Measurements from ENCODE around the gene NOL12.
A peak's percentile ranks its signal among the peaks of the same experiment; 100 is the strongest.
"Not testable (repeated sequence)": the region's sequence is repeated elsewhere in the genome, so short reads cannot be mapped to it uniquely, and the experiment has no call there.

Gene NOL12

GRCh38 chr22:37686002-37686982, at the start of gene NOL12:
TSS of gene NOL12 (plus strand) at chr22:37686343. CDS start at chr22:37686393, 50 bp downstream.
- peak; percentile 43 to 57 for DNase-seq (ENCODE audit: low read depth in 2 of 2)

- DNase-seq (ENCODE audit: low read depth in 2 of 2): no peak
These were observed 49.2 kb upstream of the NOL12 start for GRCh38 chr22:37636949-37637273.

- no peak for DNase-seq (ENCODE audit: low read depth in 2 of 2)
These were observed 47.6 kb upstream of the NOL12 start for GRCh38 chr22:37638391-37639069.

GRCh38 chr22:37639070-37639760, 46.9 kb upstream of the NOL12 start, which contains the start of gene SH3BP1:
TSS of gene SH3BP1 (plus strand) at chr22:37639669. CDS start at chr22:37639788, 119 bp downstream.
- peak in 1 of 2 donors; percentile 37 for DNase-seq (ENCODE audit: low read depth in 2 of 2)

- no peak for DNase-seq (ENCODE audit: low read depth in 2 of 2)
These were observed 46.2 kb upstream of the NOL12 start for GRCh38 chr22:37639771-37640590.

GRCh38 chr22:37640591-37641560, 45.3 kb upstream of the NOL12 start:
- no peak for DNase-seq (ENCODE audit: low read depth in 2 of 2)

- no peak for DNase-seq (ENCODE audit: low read depth in 2 of 2)
These were observed 44.6 kb upstream of the NOL12 start for GRCh38 chr22:37641561-37641949.

- DNase-seq (ENCODE audit: low read depth in 2 of 2): peak; percentile 76 to 77
These were observed 42.8 kb upstream of the NOL12 start for GRCh38 chr22:37643225-37643847.

GRCh38 chr22:37647317-37647716, 38.8 kb upstream of the NOL12 start:
- DNase-seq (ENCODE audit: low read depth in 2 of 2): no peak

- no peak for DNase-seq (ENCODE audit: low read depth in 2 of 2)
These were observed 38.2 kb upstream of the NOL12 start for GRCh38 chr22:37647928-37648327.

GRCh38 chr22:37650463-37651136, 35.5 kb upstream of the NOL12 start:
- DNase-seq (ENCODE audit: low read depth in 2 of 2): no peak

- no peak for DNase-seq (ENCODE audit: low read depth in 2 of 2)
These were observed 31.4 kb upstream of the NOL12 start for GRCh38 chr22:37654563-37655251.

GRCh38 chr22:37655252-37655563, 30.9 kb upstream of the NOL12 start:
- DNase-seq (ENCODE audit: low read depth in 2 of 2): no peak

- DNase-seq (ENCODE audit: low read depth in 2 of 2): not testable (repeated sequence)
These were observed 29.6 kb upstream of the NOL12 start for GRCh38 chr22:37656583-37656982.

- DNase-seq (ENCODE audit: low read depth in 2 of 2): no peak
These were observed 28.5 kb upstream of the NOL12 start for GRCh38 chr22:37657590-37658132.

- peak; percentile 96 to 97 for DNase-seq (ENCODE audit: low read depth in 2 of 2)
These were observed 27.7 kb upstream of the NOL12 start, which contains the start of gene PDXP for GRCh38 chr22:37658133-37659065. TSS of gene PDXP (plus strand) at chr22:37658723. CDS start at chr22:37658783, 60 bp downstream.
